GM23248 (cell line): ENCODE results near the gene GCNT2. TPM values are rescaled to one million over a fixed set of nuclear protein-coding genes. Genes with fewer than 3 reads are reported as not detected.
A peak's percentile ranks its signal among the peaks of the same experiment; 100 is the strongest.

Source experiments
- DNase-seq: peaks from one replicate; pipeline ENCODE4 v3.0.0-alpha.2; 2015
- H2AFZ ChIP-seq: fragments of 200-600 bp; sonication (generic); 2 replicates; pipeline ENCODE4 v1.6.1; 2016; ENCODE audit warnings: antibody characterized with exemption
- H3F3A ChIP-seq: fragments of 200-600 bp; sonication (generic); 2 replicates; pipeline ENCODE4 v1.6.1; 2016; ENCODE audit warnings: mild to moderate bottlenecking, antibody characterized with exemption, mixed run types; ENCODE audit not compliant: insufficient read depth
- H3K27ac ChIP-seq: fragments of 200-600 bp; sonication (generic); 2 replicates; pipeline ENCODE4 v1.5.1; 2016; ENCODE audit warnings: mild to moderate bottlenecking
- H3K27me3 ChIP-seq: fragments of 200-600 bp; sonication (generic); replicated peaks from 2 replicates; pipeline ENCODE4 v1.6.1; 2016; ENCODE audit warnings: mild to moderate bottlenecking; ENCODE audit not compliant: insufficient read depth
- H3K36me3 ChIP-seq: fragments of 200-600 bp; sonication (generic); 2 replicates; pipeline ENCODE4 v1.6.1; 2016; ENCODE audit warnings: low read depth, mild to moderate bottlenecking
- H3K4me1 ChIP-seq: fragments of 200-600 bp; sonication (generic); 2 replicates; pipeline ENCODE4 v1.6.1; 2016; ENCODE audit warnings: mild to moderate bottlenecking; ENCODE audit not compliant: insufficient read depth
- H3K4me2 ChIP-seq: fragments of 200-600 bp; sonication (generic); one replicate; pipeline ENCODE4 v1.6.1; 2016; ENCODE audit warnings: mild to moderate bottlenecking; ENCODE audit not compliant: unreplicated experiment
- H3K4me3 ChIP-seq: fragments of 200-600 bp; sonication (generic); 2 replicates; pipeline ENCODE4 v1.5.1; 2016; ENCODE audit warnings: mild to moderate bottlenecking
- H3K79me2 ChIP-seq: fragments of 200-600 bp; sonication (generic); 2 replicates; pipeline ENCODE4 v1.6.1; 2016; ENCODE audit warnings: mild to moderate bottlenecking; ENCODE audit not compliant: insufficient read depth
- H3K9ac ChIP-seq: fragments of 200-600 bp; sonication (generic); 2 replicates; pipeline ENCODE4 v1.6.1; 2016; ENCODE audit warnings: mild to moderate bottlenecking
- H3K9me2 ChIP-seq: fragments of 200-600 bp; sonication (generic); 2 replicates; pipeline ENCODE4 v1.6.1; 2016; ENCODE audit warnings: mixed run types, mild to moderate bottlenecking, moderate library complexity; ENCODE audit not compliant: insufficient read depth
- H3K9me3 ChIP-seq: fragments of 200-600 bp; sonication (generic); one replicate; pipeline ENCODE4 v1.6.1; 2017; ENCODE audit warnings: low read depth
- H4K20me1 ChIP-seq: fragments of 200-600 bp; sonication (generic); 2 replicates; pipeline ENCODE4 v1.6.0; 2016; ENCODE audit not compliant: insufficient read depth
- EZH2 ChIP-seq: fragments of 200-600 bp; sonication (generic); IDR thresholded peaks from 2 replicates; pipeline ENCODE4 v1.6.1; 2018; ENCODE audit warnings: antibody characterized with exemption, mild to moderate bottlenecking; ENCODE audit not compliant: insufficient read depth, poor library complexity, severe bottlenecking
- EZH2phosphoT487 ChIP-seq: fragments of 200-600 bp; sonication (generic); IDR thresholded peaks from 2 replicates; pipeline ENCODE4 v1.6.1; 2018; ENCODE audit warnings: antibody characterized with exemption, moderate library complexity, mild to moderate bottlenecking, low read depth; ENCODE audit not compliant: insufficient read depth
- WGBS, 2 experiments: methylation state at CpG; one replicate each; pipeline ENCODE4 v1.1.6; 2015 to 2017; ENCODE audit warnings: low lambda C conversion rate in 2 of 2, low coverage in 1 of 2; ENCODE audit errors: missing lambda C conversion rate in 2 of 2; 5-methylcytosine and 5-hydroxymethylcytosine counted together
- in situ Hi-C: fragments of 300-500 bp; cut with MboI; formaldehyde crosslinking; loops from 2 replicates; pipeline ENCODE4 v1.15.0; 2020
- polyA plus RNA-seq: library from polyadenylated mRNA; unstranded; fragments of >200 nt; fragmentation: Nextera tagmentation; extraction: Ambion mirVana; gene quantifications from 2 replicates; pipeline ENCODE4 v1.2.1, GENCODE V29; 2016
- total RNA-seq: library from RNA; depleted of rRNA; stranded (reverse); fragments of >200 nt; shearing (Covaris generic); gene quantifications from 2 replicates; pipeline ENCODE4 v1.2.3, GENCODE V29; 2014; rRNA removed

Gene GCNT2
- total RNA-seq (not detected in 2 replicates), polyA plus RNA-seq (0.06 TPM in 1 of 2 replicates, not detected in the other)

DNA sequence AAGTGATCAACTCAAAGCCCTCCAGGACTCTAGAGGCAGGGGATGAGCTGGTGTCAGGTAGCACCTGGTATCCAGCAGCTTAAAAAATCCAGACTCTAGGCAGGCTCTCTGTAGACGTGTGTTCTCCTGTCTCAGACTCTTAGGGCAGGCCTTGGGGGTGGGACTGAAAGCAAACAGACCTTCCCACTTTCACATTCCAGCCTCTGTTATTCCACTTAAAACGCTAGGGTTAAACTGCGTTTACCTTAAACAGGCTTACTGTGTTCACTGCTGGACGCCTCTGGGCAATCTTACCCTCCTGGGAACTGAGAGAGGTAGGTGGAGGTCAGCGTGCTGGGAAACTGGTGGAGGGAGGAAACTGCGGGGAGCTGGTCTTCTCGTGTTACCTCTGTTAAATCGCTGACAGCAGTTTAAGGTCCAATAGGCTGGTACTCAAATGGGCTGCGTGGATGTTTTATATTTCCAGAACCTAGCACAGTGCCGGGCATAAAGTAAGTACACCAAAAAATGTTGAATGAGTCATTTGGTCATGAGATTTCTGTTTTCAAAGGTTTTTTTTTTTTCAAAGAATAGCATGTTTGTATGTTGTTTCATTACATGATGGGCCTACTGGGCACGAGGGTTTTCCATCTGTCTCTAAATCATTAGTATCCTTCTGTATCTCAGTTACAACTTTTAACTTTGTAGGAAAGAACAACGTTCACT is at the start of gene GCNT2:
Gene GCNT2, plus strand, starts transcription at position 248 of the 705 bp plus-strand sequence. CDS start 7,561 bp downstream, outside the sequence.
- H3F3A ChIP-seq: no peaks in the 10 kb centered on the region
- no peak within 1 kb of the TSS for H2AFZ ChIP-seq
- no peak for TF ChIP-seq EZH2
- TF ChIP-seq EZH2phosphoT487: no peak
- 7 to 8% methylated on average over 12 of the region's 12 CpGs for WGBS, 2 experiments
- no peak within 1 kb of the TSS for H3K9ac ChIP-seq
- H3K27me3 ChIP-seq: no peaks in the 10 kb centered on the region
- no peak within 1 kb of the TSS for H3K4me3 ChIP-seq
- H3K4me1 ChIP-seq: no peaks in the 10 kb centered on the region
- H3K79me2 ChIP-seq: no peaks in the 10 kb centered on the region
- no peak for DNase-seq
- H3K9me3 ChIP-seq: no peaks in the 10 kb centered on the region
- in situ Hi-C loops: no loop called here
- no peaks in the 10 kb centered on the region for H3K36me3 ChIP-seq
- no peak within 1 kb of the TSS for H3K27ac ChIP-seq
- H4K20me1 ChIP-seq: no peaks in the 10 kb centered on the region
- no peak within 1 kb of the TSS for H3K4me2 ChIP-seq
- no peaks in the 10 kb centered on the region for H3K9me2 ChIP-seq

GRCh38 chr6:10472634-10473033 is 48.5 kb upstream of the GCNT2 start:
- WGBS, 2 experiments: 68 to 74% methylated on average over 3 of the region's 3 CpGs
- TF ChIP-seq EZH2phosphoT487 (no peak), EZH2 (no peak)
- Histone ChIP-seq H3K79me2 (no peaks in the 10 kb centered on the region), H3K36me3 (no peaks in the 10 kb centered on the region), H3K4me2 (no peak overlapping the region), H3K4me1 (no peaks in the 10 kb centered on the region), H3F3A (no peaks in the 10 kb centered on the region), H3K27me3 (no peaks in the 10 kb centered on the region), H3K9ac (no peak overlapping the region), H3K9me3 (no peaks in the 10 kb centered on the region), H3K9me2 (no peaks in the 10 kb centered on the region), H3K4me3 (no peak overlapping the region), H2AFZ (no peak overlapping the region), H3K27ac (no peak overlapping the region), H4K20me1 (no peaks in the 10 kb centered on the region)
- DNase-seq: no peak
- in situ Hi-C loops: loop anchor here (10.0 kb wide), 1 partner anchor 322 kb away; no protein-coding TSS in a partner anchor

- H3K27me3 ChIP-seq: no peaks in the 10 kb centered on the region
- H3K9ac ChIP-seq: no peak overlapping the region
- 34 to 35% methylated on average over 10 of the region's 10 CpGs for WGBS, 2 experiments
- no peaks in the 10 kb centered on the region for H3K4me1 ChIP-seq
- DNase-seq: peak; percentile 37
- no peak overlapping the region for H3K4me3 ChIP-seq
- H3F3A ChIP-seq: no peaks in the 10 kb centered on the region
- H3K9me2 ChIP-seq: no peaks in the 10 kb centered on the region
- H3K27ac ChIP-seq: no peak overlapping the region
- H3K9me3 ChIP-seq: no peaks in the 10 kb centered on the region
- H3K4me2 ChIP-seq: no peak overlapping the region
- H3K36me3 ChIP-seq: no peaks in the 10 kb centered on the region
- no peak for TF ChIP-seq EZH2
- TF ChIP-seq EZH2phosphoT487: no peak
- in situ Hi-C loops: loop anchor here (10.0 kb wide), 1 partner anchor 316 kb away; no protein-coding TSS in a partner anchor
- H3K79me2 ChIP-seq: no peaks in the 10 kb centered on the region
- H4K20me1 ChIP-seq: no peaks in the 10 kb centered on the region
- H2AFZ ChIP-seq: no peak overlapping the region
Measured at GRCh38 chr6:10478187-10479040, 42.7 kb upstream of the GCNT2 start.

DNA sequence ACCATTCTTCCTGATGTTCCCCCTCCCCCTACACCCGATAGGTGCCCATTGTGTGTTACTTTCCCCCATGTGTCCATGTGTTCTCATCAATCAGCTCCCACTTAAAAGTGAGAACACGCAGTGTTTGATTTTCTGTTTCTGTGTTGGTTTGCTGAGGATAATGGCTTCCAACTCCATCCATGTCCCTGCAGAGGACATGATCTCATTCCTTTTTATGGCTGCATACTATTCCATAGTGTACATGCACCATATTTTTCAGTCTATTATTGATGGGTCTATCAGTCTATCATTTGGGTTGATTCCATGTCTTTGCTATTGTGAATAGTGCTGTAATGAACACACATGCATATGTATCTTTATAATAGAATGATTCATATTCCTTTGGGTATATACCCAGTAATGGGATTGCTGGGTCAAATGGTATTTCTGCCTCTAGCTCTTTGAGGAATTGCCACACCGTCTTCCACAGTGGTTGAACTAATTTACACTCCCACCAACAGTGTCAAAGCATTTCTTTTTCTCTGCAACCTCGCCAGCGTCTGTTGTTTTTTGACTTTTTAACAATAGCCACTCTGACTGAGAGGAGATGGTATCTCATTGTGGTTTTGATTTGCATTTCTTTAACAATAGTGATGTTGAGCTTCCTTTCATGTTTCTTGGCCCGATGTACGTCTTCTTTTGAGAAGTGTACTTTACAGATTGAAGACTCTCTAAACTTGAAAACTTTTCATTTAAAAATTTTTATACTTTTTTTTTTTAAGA is 41.0 kb upstream of the GCNT2 start:
- Histone ChIP-seq H3K79me2 (no peaks in the 10 kb centered on the region), H2AFZ (no peak overlapping the region), H3F3A (no peaks in the 10 kb centered on the region), H3K9me2 (no peaks in the 10 kb centered on the region), H3K27me3 (no peaks in the 10 kb centered on the region), H3K4me2 (no peak overlapping the region), H3K27ac (no peak overlapping the region), H3K36me3 (no peaks in the 10 kb centered on the region), H4K20me1 (no peaks in the 10 kb centered on the region), H3K9ac (no peak overlapping the region), H3K9me3 (no peaks in the 10 kb centered on the region), H3K4me1 (no peaks in the 10 kb centered on the region), H3K4me3 (no peak overlapping the region)
- DNase-seq: no peak
- TF ChIP-seq EZH2phosphoT487 (no peak), EZH2 (no peak)
- WGBS, 2 experiments: 52 to 56% methylated on average over 7 of the region's 7 CpGs
- in situ Hi-C loops: loop anchor here (10.0 kb wide), 1 partner anchor 315 kb away; no protein-coding TSS in a partner anchor
